Transverse colon (tissue), 3 donors: ENCODE data around the gene ZBTB16.

Experiments used
- CTCF ChIP-seq, 5 experiments: fragments of 200-600 bp in 3 of 5; fragments of 450-650 bp in 2 of 5; sonication (generic) in 3 of 5; IDR thresholded peaks; 1 replicate in 2 of 5; 2 replicates in 3 of 5; pipeline ENCODE4 v1.5.1; 2016 to 2017; ENCODE audit warnings: antibody characterized with exemption in 5 of 5, inconsistent platforms in 3 of 5, mild to moderate bottlenecking in 2 of 5, moderate library complexity in 1 of 5
- POLR2A ChIP-seq: fragments of 450-650 bp; IDR thresholded peaks from one replicate; pipeline ENCODE4 v1.6.1; 2016; ENCODE audit warnings: antibody characterized with exemption, mild to moderate bottlenecking, moderate library complexity

- TF ChIP-seq CTCF (IDR thresholded peaks at IDR 0.05) (no peak), POLR2A (no peak)
These were observed 61.6 kb downstream of the ZBTB16 start for GRCh38 chr11:114121138-114121537.
